NB4 (cell line): ENCODE measurements around the gene RPGRIP1L.

Experiments
- MYC ChIP-seq: IDR thresholded peaks from 2 replicates; pipeline ENCODE4 v1.6.1; 2011; ENCODE audit warnings: low read depth, low read length
- POLR2A ChIP-seq: IDR thresholded peaks from 2 replicates; pipeline ENCODE4 v1.6.1; 2011; ENCODE audit warnings: mild to moderate bottlenecking; ENCODE audit not compliant: insufficient read length; ENCODE audit errors: extremely low read depth
- TF ChIP-seq, protein P1 (sequence below): IDR thresholded peaks from one replicate; pipeline ENCODE4 v1.5.1; 2012; ENCODE audit warnings: low read depth, low read length
- TF ChIP-seq, protein P2 (sequence below): IDR thresholded peaks from 2 replicates; pipeline ENCODE4 v1.6.1; 2011; ENCODE audit warnings: low read depth, low read length

DNA sequence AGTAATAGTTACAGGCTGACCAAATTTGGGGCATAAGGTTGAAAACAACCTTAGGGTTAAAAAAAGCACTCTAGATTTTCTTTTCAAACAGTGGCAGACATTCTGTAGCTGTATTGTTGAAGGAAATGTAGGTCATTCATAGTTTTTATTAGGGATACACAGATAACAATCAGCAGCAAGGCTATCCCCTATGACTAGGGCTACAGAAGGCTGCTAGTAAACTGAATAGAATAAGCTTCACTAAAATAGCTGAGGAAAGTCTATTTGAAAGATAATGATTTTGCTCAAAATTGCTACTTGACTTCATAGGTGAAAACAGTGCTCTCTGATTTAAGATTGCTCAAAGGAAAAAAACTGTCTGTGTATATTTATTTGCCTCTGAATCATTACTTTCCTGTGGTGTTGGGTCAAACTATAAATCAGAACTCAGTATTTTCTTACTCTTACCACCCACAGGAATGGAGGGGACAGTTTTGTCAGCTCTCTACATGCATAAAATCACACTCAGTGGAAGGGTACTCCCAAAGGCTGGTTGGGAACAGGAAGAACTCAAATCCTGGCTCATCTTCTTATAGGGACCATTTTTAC lies 24.8 kb downstream of the RPGRIP1L start:
- TF ChIP-seq, protein P1, sequence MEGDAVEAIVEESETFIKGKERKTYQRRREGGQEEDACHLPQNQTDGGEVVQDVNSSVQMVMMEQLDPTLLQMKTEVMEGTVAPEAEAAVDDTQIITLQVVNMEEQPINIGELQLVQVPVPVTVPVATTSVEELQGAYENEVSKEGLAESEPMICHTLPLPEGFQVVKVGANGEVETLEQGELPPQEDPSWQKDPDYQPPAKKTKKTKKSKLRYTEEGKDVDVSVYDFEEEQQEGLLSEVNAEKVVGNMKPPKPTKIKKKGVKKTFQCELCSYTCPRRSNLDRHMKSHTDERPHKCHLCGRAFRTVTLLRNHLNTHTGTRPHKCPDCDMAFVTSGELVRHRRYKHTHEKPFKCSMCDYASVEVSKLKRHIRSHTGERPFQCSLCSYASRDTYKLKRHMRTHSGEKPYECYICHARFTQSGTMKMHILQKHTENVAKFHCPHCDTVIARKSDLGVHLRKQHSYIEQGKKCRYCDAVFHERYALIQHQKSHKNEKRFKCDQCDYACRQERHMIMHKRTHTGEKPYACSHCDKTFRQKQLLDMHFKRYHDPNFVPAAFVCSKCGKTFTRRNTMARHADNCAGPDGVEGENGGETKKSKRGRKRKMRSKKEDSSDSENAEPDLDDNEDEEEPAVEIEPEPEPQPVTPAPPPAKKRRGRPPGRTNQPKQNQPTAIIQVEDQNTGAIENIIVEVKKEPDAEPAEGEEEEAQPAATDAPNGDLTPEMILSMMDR: no peak
- TF ChIP-seq POLR2A (no peak), MYC (no peak)
- TF ChIP-seq, protein P2, sequence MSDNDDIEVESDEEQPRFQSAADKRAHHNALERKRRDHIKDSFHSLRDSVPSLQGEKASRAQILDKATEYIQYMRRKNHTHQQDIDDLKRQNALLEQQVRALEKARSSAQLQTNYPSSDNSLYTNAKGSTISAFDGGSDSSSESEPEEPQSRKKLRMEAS: no peak
